IPS-11a (cell line): ENCODE measurements around the gene NINJ2.
"Not testable (repeated sequence)": the region's sequence is repeated elsewhere in the genome, so short reads cannot be mapped to it uniquely, and the experiment has no call there.

Source experiments
- H3K4me3 ChIP-seq: one replicate; pipeline ENCODE4 v1.5.1; 2013; ENCODE audit warnings: low read depth, low read length, control low read depth

The NINJ2 gene

DNA sequence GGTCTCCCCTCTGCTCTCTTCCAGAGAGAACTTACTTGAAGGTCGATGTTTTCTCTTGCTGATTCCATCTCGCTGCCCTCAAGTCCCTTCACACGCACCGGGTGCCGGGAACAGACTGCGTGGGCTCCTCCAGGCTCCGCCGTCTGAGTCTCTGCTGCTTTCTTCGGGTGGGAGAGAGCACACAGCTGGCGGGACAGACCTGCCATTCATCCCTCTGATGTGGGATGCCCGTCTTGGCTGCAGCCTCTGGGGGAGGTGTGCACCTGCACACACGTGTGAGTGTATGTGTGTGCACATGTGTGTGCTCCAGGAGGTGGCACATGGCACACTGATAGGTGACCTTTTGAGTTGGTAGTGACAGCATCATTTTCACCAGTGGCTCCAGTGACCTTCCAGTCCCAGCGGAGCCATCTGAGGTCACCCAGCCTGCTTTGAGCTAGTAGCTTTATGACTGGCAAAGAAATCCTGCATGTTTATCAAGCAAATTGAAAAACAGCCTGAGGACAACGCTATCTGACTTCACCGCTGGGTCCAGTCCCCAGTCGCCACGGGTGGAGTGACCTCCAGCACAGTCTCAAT, at the start of gene NINJ2:
NINJ2 (minus strand) TSS at position 153 of the 579 bp plus-strand sequence; CDS start at position 68, 85 bp downstream.
- no peak within 1 kb of the TSS for H3K4me3 ChIP-seq

- H3K4me3 ChIP-seq = no peak overlapping the region
Measured at GRCh38 chr12:712172-712863, 49.1 kb upstream of the NINJ2 start.

DNA sequence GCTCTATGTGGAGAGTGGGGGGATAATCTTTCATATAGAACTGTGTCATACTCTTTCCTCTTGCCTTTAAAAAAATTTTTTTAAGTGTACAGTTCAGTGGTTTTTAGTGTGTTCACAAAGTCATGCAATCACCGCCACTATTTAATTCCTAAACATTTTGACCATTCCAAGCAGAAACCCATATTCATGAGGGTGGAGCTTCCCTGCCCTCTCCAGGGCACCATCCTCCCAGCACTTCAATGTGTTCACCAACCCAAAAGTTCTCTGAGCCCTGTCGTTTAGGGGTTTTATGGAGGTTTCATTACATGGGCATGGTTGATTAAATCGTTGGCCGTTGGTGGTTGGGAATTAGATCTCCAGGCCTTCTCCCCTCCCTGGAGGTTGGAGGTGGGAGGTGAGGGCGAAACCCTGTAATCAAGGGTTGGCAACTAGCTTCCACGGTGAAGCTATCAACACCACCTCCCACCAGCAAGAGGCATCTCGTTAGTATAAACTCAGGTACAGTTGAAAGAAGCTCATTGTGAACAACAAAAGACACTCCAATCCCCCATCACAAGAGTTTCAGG, 46.3 kb upstream of the NINJ2 start:
- no peak overlapping the region for H3K4me3 ChIP-seq

DNA sequence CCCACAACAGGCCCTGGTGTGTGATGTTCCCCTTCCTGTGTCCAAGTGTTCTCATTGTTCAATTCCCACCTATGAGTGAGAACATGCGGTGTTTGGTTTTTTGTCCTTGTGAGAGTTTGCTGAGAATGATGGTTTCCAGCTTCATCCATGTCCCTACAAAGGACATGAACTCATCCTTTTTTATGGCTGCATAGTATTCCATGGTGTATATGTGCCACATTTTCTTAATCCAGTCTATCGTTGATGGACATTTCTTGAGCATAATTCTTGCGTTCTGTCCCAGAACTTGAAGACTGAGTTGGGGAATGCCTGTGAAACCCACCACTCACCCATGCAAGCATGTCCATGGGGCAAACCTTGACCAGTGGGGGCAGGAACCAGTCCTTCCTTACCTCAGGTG, 44.8 kb upstream of the NINJ2 start:
- not testable (repeated sequence) for H3K4me3 ChIP-seq

DNA sequence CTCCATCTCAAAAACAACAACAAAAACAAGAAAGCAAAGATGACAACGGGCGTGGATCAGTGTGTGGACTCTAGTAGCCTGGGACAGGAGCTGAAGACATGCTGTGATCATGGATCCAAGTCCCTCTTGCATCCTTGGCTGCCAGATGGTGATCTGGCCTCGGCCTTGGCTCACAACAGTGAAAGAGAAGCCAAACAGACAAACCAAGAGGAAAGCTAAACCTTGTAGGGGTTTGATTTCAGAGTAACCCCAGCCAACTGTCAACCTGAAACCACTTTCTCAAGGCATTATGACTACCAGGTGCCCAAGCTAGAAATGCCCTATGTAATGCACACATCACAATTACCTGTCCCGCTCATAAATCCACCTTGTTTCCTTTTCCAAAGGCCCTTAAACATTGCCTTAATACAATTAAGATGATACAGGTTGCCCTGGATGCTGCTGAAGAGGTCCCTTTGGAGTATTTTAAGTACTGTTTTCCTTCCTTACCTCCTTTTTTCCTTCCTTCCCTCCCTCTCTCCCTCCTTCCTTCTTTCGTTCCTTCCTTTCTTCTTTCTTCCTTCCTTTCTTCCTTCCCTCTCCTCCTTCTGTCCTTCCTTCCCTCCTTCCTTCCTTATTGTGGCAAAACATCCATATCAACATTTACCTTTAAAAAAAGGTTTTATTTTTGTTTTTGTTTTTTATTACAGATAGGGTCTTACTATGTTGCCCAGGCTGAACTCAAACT, 41.4 kb upstream of the NINJ2 start:
- no peak overlapping the region for H3K4me3 ChIP-seq

GRCh38 chr12:701896-702539, 38.8 kb upstream of the NINJ2 start:
- no peak overlapping the region for H3K4me3 ChIP-seq

DNA sequence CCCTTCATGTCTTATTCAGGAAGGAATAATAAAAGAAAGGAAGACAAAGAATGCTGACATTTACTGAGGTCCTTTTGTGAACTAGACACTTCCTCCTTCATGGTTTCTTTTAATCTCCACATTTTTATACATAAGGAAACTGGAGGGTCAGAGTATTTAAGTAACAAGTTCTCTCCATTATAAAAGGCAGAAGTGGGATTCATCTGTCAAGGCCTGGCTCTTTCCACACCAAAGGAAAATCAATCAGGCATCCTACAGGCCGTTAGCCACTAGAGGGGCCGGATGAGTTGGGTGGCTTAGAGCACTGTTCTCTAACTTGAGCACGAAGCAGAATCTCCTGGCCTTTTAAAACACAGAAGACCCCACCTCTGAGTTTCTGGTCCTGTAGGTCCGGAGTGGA, 36.8 kb upstream of the NINJ2 start:
- no peak overlapping the region for H3K4me3 ChIP-seq

DNA sequence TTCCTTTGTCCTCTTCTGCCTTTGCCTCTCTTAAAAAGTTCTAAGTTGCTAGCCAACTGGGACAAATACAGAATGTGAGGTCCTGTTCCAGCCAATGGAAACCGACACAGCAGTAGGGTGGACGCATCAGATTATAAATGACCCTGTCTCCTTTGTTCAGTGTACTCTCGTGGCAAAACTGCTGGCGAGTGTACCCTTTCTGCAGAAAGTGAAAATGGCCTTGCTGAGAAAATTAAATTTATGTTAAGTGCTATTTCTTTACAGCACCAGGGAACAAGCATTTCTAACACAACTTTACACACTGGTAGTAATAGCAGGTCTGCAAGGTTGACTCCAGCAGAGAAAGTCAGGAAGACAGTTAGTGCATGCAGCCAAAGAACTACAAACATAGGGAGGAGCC, 35.0 kb upstream of the NINJ2 start:
- not testable (repeated sequence) for H3K4me3 ChIP-seq

- H3K4me3 ChIP-seq = no peak overlapping the region
Measured at GRCh38 chr12:697481-697880, 34.2 kb upstream of the NINJ2 start.

GRCh38 chr12:694734-695503, 31.7 kb upstream of the NINJ2 start:
- H3K4me3 ChIP-seq = no peak overlapping the region

DNA sequence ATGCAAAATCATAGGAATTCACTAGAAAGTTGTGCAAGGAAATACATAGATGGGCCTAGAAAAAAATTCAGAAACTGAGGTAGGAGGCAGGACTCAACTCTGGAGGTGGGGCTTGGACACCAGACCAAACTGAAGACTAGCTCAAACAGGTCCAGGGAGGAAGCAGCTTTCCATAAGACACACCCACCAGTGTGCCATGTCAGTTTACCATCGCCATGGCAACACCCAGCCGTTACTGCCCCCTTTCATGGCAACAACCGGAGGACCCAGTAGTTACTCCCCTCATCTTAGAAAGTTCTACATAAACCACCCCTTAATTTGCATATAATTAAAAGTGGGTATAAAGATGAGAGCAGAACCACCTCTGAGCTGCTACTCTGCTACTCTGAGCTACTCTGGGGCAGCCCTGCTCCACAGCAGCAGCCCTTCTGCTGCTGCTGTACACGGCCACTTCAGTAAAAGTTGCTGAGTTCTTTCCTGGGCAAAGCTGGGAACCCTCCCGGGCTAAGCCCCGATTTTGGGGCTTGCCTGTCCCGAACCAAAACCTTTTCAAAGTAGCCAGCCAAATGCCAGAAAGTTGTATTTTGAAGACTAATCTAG, 30.8 kb upstream of the NINJ2 start:
- no peak overlapping the region for H3K4me3 ChIP-seq

DNA sequence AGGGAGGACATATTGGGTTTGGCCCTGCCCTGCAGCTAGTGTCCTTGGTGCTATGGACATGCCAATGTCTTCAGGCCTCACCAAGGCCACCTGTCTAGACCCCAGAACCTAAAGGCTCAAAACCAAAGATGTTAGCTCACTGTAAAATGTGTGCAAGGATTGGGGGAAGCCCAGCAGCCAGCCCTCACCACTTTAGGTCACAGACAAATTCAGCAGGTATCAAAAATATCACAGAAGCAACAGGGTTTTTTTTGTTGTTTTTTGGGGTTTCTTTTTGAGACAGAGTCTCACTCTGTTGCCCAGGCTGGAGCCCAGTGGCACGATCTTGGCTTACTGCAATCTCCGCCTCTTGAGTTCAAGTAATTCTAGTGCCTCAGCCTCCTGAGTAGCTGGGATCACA, 29.0 kb upstream of the NINJ2 start:
- no peak overlapping the region for H3K4me3 ChIP-seq

- no peak overlapping the region for H3K4me3 ChIP-seq
Measured at GRCh38 chr12:690466-690865, 27.2 kb upstream of the NINJ2 start.

DNA sequence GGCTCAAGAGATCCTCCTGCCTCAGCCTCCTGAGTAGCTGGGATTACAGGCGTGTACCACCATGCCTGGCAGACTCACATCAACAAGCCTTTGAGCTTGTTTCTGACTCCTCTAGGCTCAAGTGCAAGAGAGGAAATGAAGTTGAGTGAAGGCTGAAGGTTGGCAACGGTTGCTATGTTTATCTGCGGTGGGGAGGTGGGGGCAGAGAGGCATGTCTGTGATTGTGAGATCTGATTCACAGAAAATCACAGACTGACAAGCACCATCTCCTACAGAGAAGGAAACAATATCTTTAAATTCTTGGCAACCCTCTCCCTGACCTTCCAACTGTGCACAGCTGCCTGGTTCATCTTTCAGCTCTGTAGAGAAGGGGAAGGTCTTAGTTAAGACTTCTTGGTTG, 22.1 kb upstream of the NINJ2 start:
- no peak overlapping the region for H3K4me3 ChIP-seq

GRCh38 chr12:684416-684815, 21.2 kb upstream of the NINJ2 start:
- H3K4me3 ChIP-seq = no peak overlapping the region

DNA sequence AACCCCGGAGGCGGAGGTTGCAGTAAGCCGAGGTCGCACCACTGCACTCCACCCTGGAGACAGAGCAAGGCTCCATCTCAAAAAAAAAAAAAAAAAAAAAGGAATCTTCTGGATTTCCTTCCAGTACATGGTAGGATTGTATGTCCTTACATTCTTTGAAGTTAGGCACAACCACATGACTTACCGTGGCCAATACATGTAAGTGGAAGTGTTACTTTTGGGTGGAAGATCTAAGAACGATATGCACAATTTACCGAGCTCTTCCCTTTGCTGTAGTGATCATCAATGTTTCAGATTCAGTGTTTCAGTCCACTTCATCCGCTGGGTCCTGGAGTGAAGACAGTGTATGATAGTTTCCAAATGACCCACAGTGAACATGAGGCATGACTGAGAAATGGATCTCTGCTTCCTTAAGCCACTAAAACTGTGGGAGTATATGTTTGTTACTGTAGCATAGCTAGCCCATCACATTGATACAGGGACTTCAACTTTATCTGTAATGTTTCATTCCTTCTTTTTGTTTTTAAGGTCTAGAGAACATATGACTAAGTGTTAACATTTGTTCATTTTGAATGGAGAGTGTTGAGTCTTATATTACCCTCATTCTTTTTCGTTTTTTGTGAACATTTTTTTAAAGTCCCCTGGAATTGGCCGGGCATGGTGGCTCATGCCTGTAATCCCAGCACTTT, 18.5 kb upstream of the NINJ2 start:
- no peak overlapping the region for H3K4me3 ChIP-seq

DNA sequence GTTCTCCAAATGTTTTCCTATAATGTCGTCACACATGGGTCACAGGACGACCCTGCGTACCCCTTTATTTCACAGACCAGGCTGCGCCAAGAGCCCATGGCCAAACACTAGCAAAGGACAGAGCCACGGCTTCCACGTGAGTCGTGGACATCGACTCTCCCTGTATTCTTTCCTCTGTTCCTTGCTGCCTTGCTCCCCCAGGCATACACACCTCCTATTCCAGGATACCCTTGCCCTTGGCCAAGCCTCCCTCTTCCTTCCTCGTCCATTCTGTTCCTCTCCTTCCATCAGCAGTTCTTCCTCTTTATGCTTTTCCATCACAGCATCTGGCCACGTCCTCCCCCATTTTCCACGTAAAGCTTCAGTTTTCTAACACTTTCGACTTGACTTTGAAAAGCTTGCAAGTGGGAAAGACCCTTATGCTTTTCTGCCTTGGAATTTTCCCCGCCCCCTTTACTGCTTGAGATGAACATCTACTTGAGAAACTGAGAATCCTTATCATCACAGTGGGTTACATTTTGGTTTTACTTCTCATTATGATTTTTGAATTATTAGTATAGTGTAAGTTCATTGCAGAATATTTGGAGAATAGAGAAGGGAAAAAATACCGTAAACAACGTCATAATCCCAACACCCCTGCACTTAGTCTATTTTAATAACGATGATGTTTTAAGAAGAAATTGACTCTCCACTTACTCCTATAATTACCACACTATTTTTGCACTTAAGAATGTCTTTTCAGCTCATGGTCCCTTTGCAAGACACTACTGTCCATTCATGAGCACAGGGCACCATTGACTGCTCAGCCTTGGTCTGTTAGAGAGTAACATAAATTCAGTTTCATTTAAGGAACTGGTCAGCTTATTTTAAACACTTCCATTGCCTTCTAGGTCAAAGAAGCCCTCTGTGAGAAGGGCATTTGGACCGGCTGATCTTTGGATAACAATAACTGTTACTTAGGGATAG, 15.8 kb upstream of the NINJ2 start:
- H3K4me3 ChIP-seq = no peak overlapping the region

- H3K4me3 ChIP-seq = no peak overlapping the region
Measured at GRCh38 chr12:675562-675961, 12.3 kb upstream of the NINJ2 start.
